PC-3 (cell line): ENCODE measurements around the gene AFDN. TPM values are rescaled to one million over a fixed set of nuclear protein-coding genes. Genes with fewer than 3 reads are reported as not detected.

ENCODE experiments used
- ATAC-seq: fragments of 200-7000 bp; cut with Tn5 transposase; 2 replicates; pipeline ENCODE4 v1.9.1; 2020; ENCODE audit warnings: mild to moderate bottlenecking, moderate library complexity
- BruUV-seq: library from RNA; stranded (reverse); fragments of 400-500 nt; replicated peaks from 2 replicates; lab custom pipeline; 2021; lab: Mats Ljungman, UMichigan
- CTCF ChIA-PET: fragments of 300-600 bp; sonication (Branson Sonifier 250); formaldehyde crosslinking; loops from one replicate; lab custom pipeline; 2022; ENCODE audit warnings: antibody characterized with exemption; lab: Charles Lee
- POLR2A ChIA-PET: fragments of 300-600 bp; sonication (Branson Sonifier 250); formaldehyde crosslinking; loops from one replicate; lab custom pipeline; 2022; ENCODE audit warnings: antibody characterized with exemption; ENCODE audit not compliant: unreplicated experiment; lab: Charles Lee
- DNase-seq: peaks from one replicate; pipeline ENCODE4 v3.0.0-alpha.2; 2015
- H2AFZ ChIP-seq: fragments of 300-600 bp; sonication (generic); 2 replicates; pipeline ENCODE4 v1.6.0; 2016; ENCODE audit warnings: antibody characterized with exemption, low read length
- H3F3A ChIP-seq: fragments of 300-600 bp; sonication (generic); one replicate; pipeline ENCODE4 v1.6.0; 2017; ENCODE audit warnings: antibody characterized with exemption, low read length, control low read depth, mild to moderate bottlenecking; ENCODE audit not compliant: unreplicated experiment
- H3K27ac ChIP-seq: fragments of 300-600 bp; sonication (generic); 2 replicates; pipeline ENCODE4 v1.5.1; 2016; ENCODE audit warnings: mild to moderate bottlenecking, low read length
- H3K27me3 ChIP-seq: fragments of 300-600 bp; sonication (generic); 2 replicates; pipeline ENCODE4 v1.6.1; 2016; ENCODE audit warnings: low read length, mixed read lengths
- H3K36me3 ChIP-seq: fragments of 300-600 bp; sonication (generic); 2 replicates; pipeline ENCODE4 v1.6.1; 2016; ENCODE audit warnings: low read depth, mixed run types, low read length, mixed read lengths
- H3K4me1 ChIP-seq: fragments of 300-600 bp; sonication (generic); 2 replicates; pipeline ENCODE4 v1.5.1; 2016; ENCODE audit warnings: low read length; ENCODE audit not compliant: insufficient read depth
- H3K4me2 ChIP-seq: fragments of 300-600 bp; sonication (generic); 2 replicates; pipeline ENCODE4 v1.6.0; 2016; ENCODE audit warnings: low read length
- H3K4me3 ChIP-seq: fragments of 300-600 bp; sonication (generic); 2 replicates; pipeline ENCODE4 v1.5.1; 2016; ENCODE audit warnings: mild to moderate bottlenecking, low read length, mixed read lengths
- H3K79me2 ChIP-seq: fragments of 300-600 bp; sonication (generic); 2 replicates; pipeline ENCODE4 v1.6.1; 2017; ENCODE audit warnings: low read length, mixed read lengths
- H3K9ac ChIP-seq: fragments of 300-600 bp; sonication (generic); 2 replicates; pipeline ENCODE4 v1.6.0; 2016; ENCODE audit warnings: mild to moderate bottlenecking, low read length
- H3K9me2 ChIP-seq: fragments of 300-600 bp; sonication (generic); replicated peaks from 2 replicates; pipeline ENCODE4 v1.6.1; 2016; ENCODE audit warnings: mixed run types, low read length, mixed read lengths
- H3K9me3 ChIP-seq: fragments of 300-600 bp; sonication (generic); 2 replicates; pipeline ENCODE4 v1.6.1; 2016; ENCODE audit warnings: low read length, mixed read lengths
- H4K20me1 ChIP-seq: fragments of 300-600 bp; sonication (generic); 2 replicates; pipeline ENCODE4 v1.6.1; 2016; ENCODE audit warnings: low read length, mixed read lengths
- EZH2 ChIP-seq: fragments of 300-600 bp; sonication (generic); IDR thresholded peaks from one replicate; pipeline ENCODE4 v1.6.1; 2017; ENCODE audit warnings: antibody characterized with exemption, mild to moderate bottlenecking, low read length; ENCODE audit not compliant: unreplicated experiment
- EZH2phosphoT487 ChIP-seq: fragments of 300-600 bp; sonication (generic); IDR thresholded peaks from 2 replicates; pipeline ENCODE4 v1.6.1; 2018; ENCODE audit warnings: mild to moderate bottlenecking, antibody characterized with exemption, low read length, borderline replicate concordance
- intact Hi-C: fragments of 100-400 bp; cut with micrococcal nuclease; formaldehyde crosslinking; loops from 2 replicates; pipeline ENCODE4 v1.9.0; 2023
- total RNA-seq: library from RNA; depleted of rRNA; stranded (reverse); fragments of >200 nt; gene quantifications from 2 replicates; pipeline ENCODE4 v1.2.3, GENCODE V29; 2014
- TF ChIP-seq, protein P1 (sequence below): fragments of 300-600 bp; sonication (generic); conservative IDR thresholded peaks from 2 replicates; pipeline ENCODE4 v1.5.1; 2017; ENCODE audit warnings: antibody characterized with exemption, low read depth, mild to moderate bottlenecking, low read length

The AFDN gene
- total RNA-seq, 1 experiment from 2014 or later: 37.1 TPM

DNA sequence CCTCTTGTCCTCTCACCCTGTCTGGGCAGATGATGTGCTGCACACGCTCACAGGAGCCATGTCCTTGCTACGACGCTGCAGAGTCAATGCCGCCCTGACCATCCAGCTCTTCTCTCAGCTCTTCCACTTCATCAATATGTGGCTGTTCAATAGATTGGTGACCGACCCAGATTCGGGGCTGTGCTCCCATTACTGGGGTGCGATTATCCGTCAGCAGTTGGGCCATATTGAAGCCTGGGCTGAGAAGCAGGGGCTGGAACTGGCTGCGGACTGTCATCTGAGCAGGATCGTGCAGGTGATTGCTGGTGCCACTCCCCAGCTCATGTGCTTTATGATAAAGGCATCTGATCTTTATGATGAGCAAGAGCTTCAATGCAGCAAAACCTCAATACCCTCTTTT, 88.4 kb downstream of the AFDN start:
- no peak for ATAC-seq
- Histone ChIP-seq H3K4me3 (no peak overlapping the region), H3K4me2 (no peak overlapping the region), H3K79me2 (no peaks in the 10 kb centered on the region), H3K27ac (no peak overlapping the region), H3F3A (no peaks in the 10 kb centered on the region), H4K20me1 (no peaks in the 10 kb centered on the region), H3K36me3 (0 out of 2 replicates have a peak, but pooled peaks cover 8% of the 10 kb centered on the region), H3K27me3 (no peaks in the 10 kb centered on the region), H2AFZ (no peak overlapping the region), H3K9ac (no peak overlapping the region), H3K9me2 (no peaks in the 10 kb centered on the region), H3K9me3 (no peaks in the 10 kb centered on the region), H3K4me1 (no peaks in the 10 kb centered on the region)
- no peak for DNase-seq
- ChIA-PET CTCF (no interaction called here), POLR2A (interaction anchor here (0.7 kb wide), 1 partner anchor 10 kb away, joined by 3 read pairs; no protein-coding TSS in a partner anchor)
- no peak for TF ChIP-seq EZH2phosphoT487
- TF ChIP-seq, protein P1, sequence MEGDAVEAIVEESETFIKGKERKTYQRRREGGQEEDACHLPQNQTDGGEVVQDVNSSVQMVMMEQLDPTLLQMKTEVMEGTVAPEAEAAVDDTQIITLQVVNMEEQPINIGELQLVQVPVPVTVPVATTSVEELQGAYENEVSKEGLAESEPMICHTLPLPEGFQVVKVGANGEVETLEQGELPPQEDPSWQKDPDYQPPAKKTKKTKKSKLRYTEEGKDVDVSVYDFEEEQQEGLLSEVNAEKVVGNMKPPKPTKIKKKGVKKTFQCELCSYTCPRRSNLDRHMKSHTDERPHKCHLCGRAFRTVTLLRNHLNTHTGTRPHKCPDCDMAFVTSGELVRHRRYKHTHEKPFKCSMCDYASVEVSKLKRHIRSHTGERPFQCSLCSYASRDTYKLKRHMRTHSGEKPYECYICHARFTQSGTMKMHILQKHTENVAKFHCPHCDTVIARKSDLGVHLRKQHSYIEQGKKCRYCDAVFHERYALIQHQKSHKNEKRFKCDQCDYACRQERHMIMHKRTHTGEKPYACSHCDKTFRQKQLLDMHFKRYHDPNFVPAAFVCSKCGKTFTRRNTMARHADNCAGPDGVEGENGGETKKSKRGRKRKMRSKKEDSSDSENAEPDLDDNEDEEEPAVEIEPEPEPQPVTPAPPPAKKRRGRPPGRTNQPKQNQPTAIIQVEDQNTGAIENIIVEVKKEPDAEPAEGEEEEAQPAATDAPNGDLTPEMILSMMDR: no peak
- intact Hi-C loops: no loop called here
- no TSS peak for BruUV-seq

DNA sequence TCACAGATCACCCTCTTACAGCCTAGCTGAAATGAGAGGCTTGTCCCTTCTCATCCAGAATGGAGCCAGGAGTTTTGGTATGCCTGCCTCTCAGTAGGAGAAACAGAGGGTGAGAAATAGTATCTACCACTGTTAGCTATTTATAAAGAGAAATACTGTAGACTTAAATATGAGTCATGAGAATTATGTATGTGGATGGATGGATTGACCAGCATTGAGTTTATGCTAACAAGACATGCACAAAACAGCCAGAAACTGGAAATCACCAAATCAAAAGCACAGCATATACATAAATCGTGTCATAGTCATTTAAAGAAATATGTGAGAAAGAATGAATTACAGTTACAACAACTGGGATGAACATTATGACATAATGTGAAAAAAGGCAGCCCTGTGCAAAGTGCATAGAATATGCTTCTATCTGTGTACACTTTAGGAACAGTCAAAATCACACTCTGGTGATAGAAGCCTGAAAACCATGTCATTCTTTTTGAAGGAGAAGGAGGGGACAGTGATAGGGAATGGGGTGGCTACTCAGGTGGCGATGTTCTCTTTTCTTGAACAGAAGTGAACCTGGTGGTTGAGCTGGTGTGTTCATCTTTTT, 90.9 kb downstream of the AFDN start:
- no peaks in the 10 kb centered on the region for H3K9me2 ChIP-seq
- no peaks in the 10 kb centered on the region for H3K79me2 ChIP-seq
- no peaks in the 10 kb centered on the region for H3K4me1 ChIP-seq
- no peak for ATAC-seq
- BruUV-seq: no TSS peak
- intact Hi-C loops: no loop called here
- H3K4me3 ChIP-seq: no peak overlapping the region
- DNase-seq: no peak
- H3K27me3 ChIP-seq: no peaks in the 10 kb centered on the region
- H3K9ac ChIP-seq: no peak overlapping the region
- CTCF ChIA-PET: no interaction called here
- H3K36me3 ChIP-seq: 0 out of 2 replicates have a peak, but pooled peaks cover 8% of the 10 kb centered on the region
- POLR2A ChIA-PET: no interaction called here
- no peaks in the 10 kb centered on the region for H4K20me1 ChIP-seq
- TF ChIP-seq EZH2phosphoT487 (no peak), EZH2 (no peak)
- TF ChIP-seq, protein P1: no peak
- H3K27ac ChIP-seq: no peak overlapping the region
- H3K4me2 ChIP-seq: no peak overlapping the region
- H3F3A ChIP-seq: no peaks in the 10 kb centered on the region
- no peak overlapping the region for H2AFZ ChIP-seq
- H3K9me3 ChIP-seq: no peaks in the 10 kb centered on the region

DNA sequence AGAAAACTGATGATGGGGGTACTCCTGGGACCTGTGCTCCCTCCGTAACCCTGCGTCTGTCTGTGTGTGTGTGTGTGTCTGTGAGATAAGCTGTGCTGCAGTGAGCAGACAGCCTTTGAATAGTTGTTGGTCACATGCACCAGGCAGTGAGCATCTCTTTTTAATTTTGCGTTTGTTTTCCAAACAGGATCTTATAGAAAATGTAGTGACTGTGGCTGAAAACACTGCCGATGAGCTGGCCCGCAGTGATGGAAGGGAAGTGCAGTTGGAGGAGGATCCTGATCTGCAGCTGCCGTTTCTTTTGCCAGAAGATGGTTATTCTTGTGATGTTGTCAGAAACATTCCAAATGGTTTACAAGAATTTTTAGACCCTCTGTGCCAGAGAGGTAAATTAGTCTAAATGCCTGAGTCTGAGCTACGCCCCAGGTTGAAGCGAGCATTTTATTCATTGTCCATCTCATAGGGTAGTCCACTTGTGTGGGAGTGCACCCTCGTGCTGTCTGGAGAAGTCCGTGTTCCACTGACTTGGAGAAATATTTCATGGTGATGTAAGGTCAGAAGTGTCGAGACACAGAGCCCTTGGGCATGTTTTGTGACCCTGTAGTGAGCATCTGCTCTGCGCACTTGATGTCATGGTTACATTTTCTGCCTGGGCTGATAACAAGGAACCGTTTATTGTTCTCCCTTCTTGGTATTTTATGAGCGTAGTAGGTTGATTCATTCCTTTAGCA, 92.0 kb downstream of the AFDN start:
- Histone ChIP-seq H3K4me2 (no peak overlapping the region), H3K79me2 (no peaks in the 10 kb centered on the region), H2AFZ (no peak overlapping the region), H3K9me2 (no peaks in the 10 kb centered on the region), H3K27ac (no peak overlapping the region), H3K9me3 (no peaks in the 10 kb centered on the region), H3K4me1 (no peaks in the 10 kb centered on the region), H3K4me3 (no peak overlapping the region), H3F3A (no peaks in the 10 kb centered on the region), H3K9ac (no peak overlapping the region), H4K20me1 (no peaks in the 10 kb centered on the region), H3K36me3 (0 out of 2 replicates have a peak, but pooled peaks cover 8% of the 10 kb centered on the region), H3K27me3 (no peaks in the 10 kb centered on the region)
- CTCF ChIA-PET: no interaction called here
- POLR2A ChIA-PET: no interaction called here
- no peak for DNase-seq
- intact Hi-C loops: no loop called here
- TF ChIP-seq EZH2 (no peak), EZH2phosphoT487 (no peak)
- no TSS peak for BruUV-seq
- no peak for ATAC-seq
